Neural cell (in vitro differentiated cells): ENCODE results near the gene IGF1. TPM values are rescaled to one million over a fixed set of nuclear protein-coding genes. Genes with fewer than 3 reads are reported as not detected.

Experiments used
- H2AFZ ChIP-seq: fragments of 200-600, 300-800 bp; sonication (generic), shearing (Covaris generic); 2 replicates; pipeline ENCODE4 v1.6.0; 2014; ENCODE audit warnings: low read depth, mild to moderate bottlenecking, antibody characterized with exemption, low read length, moderate library complexity
- H3F3A ChIP-seq: fragments of 200-600 bp; shearing (Covaris generic); 2 replicates; pipeline ENCODE4 v1.6.1; 2016; ENCODE audit warnings: mild to moderate bottlenecking, moderate library complexity, mixed read lengths, antibody characterized with exemption, low read length; ENCODE audit not compliant: insufficient read depth, poor library complexity, severe bottlenecking
- H3K27ac ChIP-seq: fragments of 200-600, 300-800 bp; sonication (generic), shearing (Covaris generic); 2 replicates; pipeline ENCODE4 v1.5.1; 2014; ENCODE audit warnings: mild to moderate bottlenecking, low read length, moderate library complexity
- H3K27me3 ChIP-seq: fragments of 300-800, 200-600 bp; sonication (generic), shearing (Covaris generic); 2 replicates; pipeline ENCODE4 v1.6.0; 2014; ENCODE audit warnings: mild to moderate bottlenecking, low read depth, low read length, moderate library complexity; ENCODE audit not compliant: insufficient read depth
- H3K36me3 ChIP-seq: fragments of 300-800, 200-600 bp; sonication (generic), shearing (Covaris generic); 2 replicates; pipeline ENCODE4 v1.5.1; 2014; ENCODE audit warnings: mild to moderate bottlenecking, antibody characterized with exemption, low read length, moderate library complexity; ENCODE audit not compliant: insufficient read depth
- H3K4me2 ChIP-seq: fragments of 300-800, 200-600 bp; sonication (generic), shearing (Covaris generic); 2 replicates; pipeline ENCODE4 v1.6.0; 2014; ENCODE audit warnings: mild to moderate bottlenecking, low read length
- H3K4me3 ChIP-seq: fragments of 300-800, 200-600 bp; sonication (generic), shearing (Covaris generic); 2 replicates; pipeline ENCODE4 v1.5.1; 2014; ENCODE audit warnings: mild to moderate bottlenecking, low read length, moderate library complexity
- H3K79me2 ChIP-seq: fragments of 200-600 bp; shearing (Covaris generic); replicated peaks from 2 replicates; pipeline ENCODE4 v1.6.0; 2014; ENCODE audit warnings: mild to moderate bottlenecking, low read length, moderate library complexity; ENCODE audit not compliant: insufficient read depth
- H3K9ac ChIP-seq: fragments of 300-800, 200-600 bp; sonication (generic), shearing (Covaris generic); 2 replicates; pipeline ENCODE4 v1.6.1; 2016; ENCODE audit warnings: mild to moderate bottlenecking, low read length, mixed read lengths
- H3K9me2 ChIP-seq: fragments of 200-600 bp; shearing (Covaris generic); 2 replicates; pipeline ENCODE4 v1.6.1; 2016; ENCODE audit warnings: mild to moderate bottlenecking, low read length, mixed read lengths; ENCODE audit not compliant: insufficient read depth
- H3K9me3 ChIP-seq: fragments of 200-600, 300-800 bp; sonication (generic), shearing (Covaris generic); 2 replicates; pipeline ENCODE4 v1.6.1; 2016; ENCODE audit warnings: mild to moderate bottlenecking, mixed run types, low read length, moderate library complexity, mixed read lengths
- H4K20me1 ChIP-seq: fragments of 200-600 bp; shearing (Covaris generic); 2 replicates; pipeline ENCODE4 v1.6.1; 2016; ENCODE audit warnings: mild to moderate bottlenecking, mixed run types; ENCODE audit not compliant: insufficient read depth
- EP300 ChIP-seq: fragments of 450-650 bp; conservative IDR thresholded peaks from 2 replicates; pipeline ENCODE4 v1.6.1; 2014; ENCODE audit warnings: antibody characterized with exemption, mild to moderate bottlenecking, moderate library complexity; ENCODE audit not compliant: poor library complexity, severe bottlenecking
- EZH2 ChIP-seq: fragments of 200-600, 300-800 bp; shearing (Covaris generic), sonication (generic); IDR thresholded peaks from 2 replicates; pipeline ENCODE4 v1.6.1; 2014; ENCODE audit warnings: antibody characterized with exemption, low read length, borderline replicate concordance, mild to moderate bottlenecking; ENCODE audit not compliant: insufficient read depth, poor library complexity, severe bottlenecking
- MXI1 ChIP-seq: fragments of 450-650 bp; conservative IDR thresholded peaks from 2 replicates; pipeline ENCODE4 v1.6.1; 2014; ENCODE audit warnings: antibody characterized with exemption, mild to moderate bottlenecking; ENCODE audit not compliant: poor library complexity, severe bottlenecking
- POLR2AphosphoS5 ChIP-seq: IDR thresholded peaks from 2 replicates; pipeline ENCODE4 v1.6.1; 2012
- RAD21 ChIP-seq: fragments of 450-650 bp; conservative IDR thresholded peaks from 2 replicates; pipeline ENCODE4 v1.6.1; 2014; ENCODE audit warnings: antibody characterized with exemption, mild to moderate bottlenecking, moderate library complexity
- SMC3 ChIP-seq: fragments of 450-650 bp; conservative IDR thresholded peaks from 2 replicates; pipeline ENCODE4 v1.6.1; 2014; ENCODE audit warnings: antibody characterized with exemption, mild to moderate bottlenecking, moderate library complexity; ENCODE audit not compliant: poor library complexity
- TAF1 ChIP-seq: IDR thresholded peaks from 2 replicates; pipeline ENCODE4 v1.6.1; 2012; ENCODE audit warnings: low read depth
- polyA plus RNA-seq: library from polyadenylated mRNA; depleted of rRNA; stranded (reverse); fragments of >200 nt; gene quantifications from 2 replicates; pipeline ENCODE4 v1.2.3, GENCODE V29; 2014
- TF ChIP-seq, protein P1 (sequence below): IDR thresholded peaks from 2 replicates; pipeline ENCODE4 v1.6.1; 2012; ENCODE audit warnings: borderline replicate concordance
- TF ChIP-seq, protein P2 (sequence below): fragments of 450-650 bp; IDR thresholded peaks from 2 replicates; pipeline ENCODE4 v1.5.1; 2014; ENCODE audit warnings: antibody characterized with exemption, mild to moderate bottlenecking, moderate library complexity; ENCODE audit not compliant: poor library complexity, severe bottlenecking

Gene IGF1
- polyA plus RNA-seq, 1 donor from 2014 or later = not detected

DNA sequence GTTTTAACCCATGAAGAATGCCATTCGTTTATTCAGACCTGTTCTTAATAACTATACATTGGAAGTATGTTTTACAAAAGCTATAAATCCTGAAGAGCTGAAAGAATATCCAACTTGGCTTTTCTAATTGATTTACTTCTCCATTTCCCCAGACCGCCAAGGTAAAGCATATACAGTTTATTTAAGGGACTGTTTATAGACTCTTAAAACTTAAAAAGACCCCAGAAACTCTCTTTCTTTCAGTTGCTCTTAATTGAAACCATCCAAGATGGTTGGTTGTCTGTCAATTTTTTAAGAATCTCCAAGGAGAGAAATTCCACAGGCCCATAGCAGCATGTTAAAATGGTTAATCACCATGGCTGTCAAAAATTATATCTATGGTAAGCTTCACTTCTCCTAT lies 8.8 kb downstream of the IGF1 start:
- Histone ChIP-seq H3K4me3 (no peak overlapping the region), H2AFZ (no peak overlapping the region), H3K9me2 (no peaks in the 10 kb centered on the region), H3K4me2 (no peak overlapping the region), H3K36me3 (no peaks in the 10 kb centered on the region), H3K9ac (no peak overlapping the region), H3K9me3 (no peaks in the 10 kb centered on the region), H3K79me2 (no peaks in the 10 kb centered on the region), H3K27ac (no peak overlapping the region), H3K27me3 (no peaks in the 10 kb centered on the region), H3F3A (no peaks in the 10 kb centered on the region), H4K20me1 (no peaks in the 10 kb centered on the region)
- TF ChIP-seq, protein P1, sequence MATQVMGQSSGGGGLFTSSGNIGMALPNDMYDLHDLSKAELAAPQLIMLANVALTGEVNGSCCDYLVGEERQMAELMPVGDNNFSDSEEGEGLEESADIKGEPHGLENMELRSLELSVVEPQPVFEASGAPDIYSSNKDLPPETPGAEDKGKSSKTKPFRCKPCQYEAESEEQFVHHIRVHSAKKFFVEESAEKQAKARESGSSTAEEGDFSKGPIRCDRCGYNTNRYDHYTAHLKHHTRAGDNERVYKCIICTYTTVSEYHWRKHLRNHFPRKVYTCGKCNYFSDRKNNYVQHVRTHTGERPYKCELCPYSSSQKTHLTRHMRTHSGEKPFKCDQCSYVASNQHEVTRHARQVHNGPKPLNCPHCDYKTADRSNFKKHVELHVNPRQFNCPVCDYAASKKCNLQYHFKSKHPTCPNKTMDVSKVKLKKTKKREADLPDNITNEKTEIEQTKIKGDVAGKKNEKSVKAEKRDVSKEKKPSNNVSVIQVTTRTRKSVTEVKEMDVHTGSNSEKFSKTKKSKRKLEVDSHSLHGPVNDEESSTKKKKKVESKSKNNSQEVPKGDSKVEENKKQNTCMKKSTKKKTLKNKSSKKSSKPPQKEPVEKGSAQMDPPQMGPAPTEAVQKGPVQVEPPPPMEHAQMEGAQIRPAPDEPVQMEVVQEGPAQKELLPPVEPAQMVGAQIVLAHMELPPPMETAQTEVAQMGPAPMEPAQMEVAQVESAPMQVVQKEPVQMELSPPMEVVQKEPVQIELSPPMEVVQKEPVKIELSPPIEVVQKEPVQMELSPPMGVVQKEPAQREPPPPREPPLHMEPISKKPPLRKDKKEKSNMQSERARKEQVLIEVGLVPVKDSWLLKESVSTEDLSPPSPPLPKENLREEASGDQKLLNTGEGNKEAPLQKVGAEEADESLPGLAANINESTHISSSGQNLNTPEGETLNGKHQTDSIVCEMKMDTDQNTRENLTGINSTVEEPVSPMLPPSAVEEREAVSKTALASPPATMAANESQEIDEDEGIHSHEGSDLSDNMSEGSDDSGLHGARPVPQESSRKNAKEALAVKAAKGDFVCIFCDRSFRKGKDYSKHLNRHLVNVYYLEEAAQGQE = no peak
- TF ChIP-seq MXI1 = no peak
- no peak for TF ChIP-seq EP300
- no peak for TF ChIP-seq SMC3
- no peak for TF ChIP-seq POLR2AphosphoS5
- no peak for TF ChIP-seq TAF1
- TF ChIP-seq EZH2 = no peak
- TF ChIP-seq, protein P2, sequence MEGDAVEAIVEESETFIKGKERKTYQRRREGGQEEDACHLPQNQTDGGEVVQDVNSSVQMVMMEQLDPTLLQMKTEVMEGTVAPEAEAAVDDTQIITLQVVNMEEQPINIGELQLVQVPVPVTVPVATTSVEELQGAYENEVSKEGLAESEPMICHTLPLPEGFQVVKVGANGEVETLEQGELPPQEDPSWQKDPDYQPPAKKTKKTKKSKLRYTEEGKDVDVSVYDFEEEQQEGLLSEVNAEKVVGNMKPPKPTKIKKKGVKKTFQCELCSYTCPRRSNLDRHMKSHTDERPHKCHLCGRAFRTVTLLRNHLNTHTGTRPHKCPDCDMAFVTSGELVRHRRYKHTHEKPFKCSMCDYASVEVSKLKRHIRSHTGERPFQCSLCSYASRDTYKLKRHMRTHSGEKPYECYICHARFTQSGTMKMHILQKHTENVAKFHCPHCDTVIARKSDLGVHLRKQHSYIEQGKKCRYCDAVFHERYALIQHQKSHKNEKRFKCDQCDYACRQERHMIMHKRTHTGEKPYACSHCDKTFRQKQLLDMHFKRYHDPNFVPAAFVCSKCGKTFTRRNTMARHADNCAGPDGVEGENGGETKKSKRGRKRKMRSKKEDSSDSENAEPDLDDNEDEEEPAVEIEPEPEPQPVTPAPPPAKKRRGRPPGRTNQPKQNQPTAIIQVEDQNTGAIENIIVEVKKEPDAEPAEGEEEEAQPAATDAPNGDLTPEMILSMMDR = no peak
- no peak for TF ChIP-seq RAD21

- H3K9ac ChIP-seq = no peak overlapping the region
- H3F3A ChIP-seq = no peaks in the 10 kb centered on the region
- no peak overlapping the region for H3K4me2 ChIP-seq
- H3K4me3 ChIP-seq = no peak overlapping the region
- H3K27me3 ChIP-seq = no peaks in the 10 kb centered on the region
- no peaks in the 10 kb centered on the region for H3K79me2 ChIP-seq
- H3K9me3 ChIP-seq = no peaks in the 10 kb centered on the region
- H3K27ac ChIP-seq = no peak overlapping the region
- no peak overlapping the region for H2AFZ ChIP-seq
- H3K9me2 ChIP-seq = no peaks in the 10 kb centered on the region
- TF ChIP-seq POLR2AphosphoS5 = no peak
- TF ChIP-seq EP300 = no peak
- no peak for TF ChIP-seq MXI1
- TF ChIP-seq EZH2 = no peak
- no peak for TF ChIP-seq TAF1
- TF ChIP-seq, protein P2 = no peak
- TF ChIP-seq, protein P1 = no peak
- TF ChIP-seq SMC3 = no peak
- no peak for TF ChIP-seq RAD21
- H3K36me3 ChIP-seq = no peaks in the 10 kb centered on the region
- no peaks in the 10 kb centered on the region for H4K20me1 ChIP-seq
Observed at GRCh38 chr12:102470945-102471344, 9.4 kb downstream of the IGF1 start.
